SK-N-SH treated with all-trans-retinoic acid at 6 μM for 48 hours (cell line): Measurements from ENCODE around the gene PLA2G15.
A peak's percentile ranks its signal among the peaks of the same experiment; 100 is the strongest.

Experiments
- ATAC-seq: fragments of 200-7000 bp; cut with Tn5 transposase; 3 replicates; pipeline ENCODE4 v1.9.1; 2020; ENCODE audit warnings: mild to moderate bottlenecking, moderate library complexity
- BACH2 ChIP-seq: fragments of 250-450 bp; sonication (Bioruptor Pico); IDR thresholded peaks from 2 replicates; pipeline ENCODE4 v1.9.0; 2021; ENCODE audit warnings: mild to moderate bottlenecking, borderline replicate concordance
- CREB5 ChIP-seq: fragments of 250-450 bp; sonication (Bioruptor Pico); IDR thresholded peaks from 2 replicates; pipeline ENCODE4 v1.5.1; 2020; ENCODE audit warnings: low read depth, mild to moderate bottlenecking, moderate library complexity
- CSDC2 ChIP-seq: fragments of 250-450 bp; sonication (Bioruptor Pico); IDR thresholded peaks from 2 replicates; pipeline ENCODE4 v1.5.0; 2020; ENCODE audit warnings: mild to moderate bottlenecking, moderate library complexity
- CSRNP3 ChIP-seq: fragments of 250-450 bp; sonication (Bioruptor Pico); IDR thresholded peaks from 2 replicates; pipeline ENCODE4 v1.5.1; 2021; ENCODE audit warnings: mild to moderate bottlenecking, moderate library complexity
- ESRRG ChIP-seq: fragments of 250-450 bp; sonication (Bioruptor Pico); IDR thresholded peaks from 2 replicates; pipeline ENCODE4 v1.6.1; 2021; ENCODE audit warnings: mild to moderate bottlenecking
- GLIS3 ChIP-seq: fragments of 250-450 bp; sonication (Bioruptor Pico); IDR thresholded peaks from 2 replicates; pipeline ENCODE4 v1.5.0; 2020; ENCODE audit warnings: mild to moderate bottlenecking, moderate library complexity
- ISL1 ChIP-seq: fragments of 250-450 bp; sonication (Bioruptor Pico); IDR thresholded peaks from 2 replicates; pipeline ENCODE4 v2.1.2; 2022; ENCODE audit warnings: mild to moderate bottlenecking, moderate library complexity
- POU6F1 ChIP-seq: fragments of 250-450 bp; sonication (Bioruptor Pico); IDR thresholded peaks from 2 replicates; pipeline ENCODE4 v1.8.0; 2021; ENCODE audit warnings: low read depth, mild to moderate bottlenecking, moderate library complexity, borderline replicate concordance
- PPARA ChIP-seq: fragments of 250-450 bp; sonication (Bioruptor Pico); IDR thresholded peaks from 2 replicates; pipeline ENCODE4 v1.5.0; 2020; ENCODE audit warnings: mild to moderate bottlenecking, borderline replicate concordance
- SNAI2 ChIP-seq: fragments of 250-450 bp; sonication (Bioruptor Pico); IDR thresholded peaks from 2 replicates; pipeline ENCODE4 v1.5.0; 2020; ENCODE audit warnings: mild to moderate bottlenecking, moderate library complexity
- TOX ChIP-seq: fragments of 250-450 bp; sonication (Bioruptor Pico); IDR thresholded peaks from 2 replicates; pipeline ENCODE4 v1.8.0; 2021; ENCODE audit warnings: mild to moderate bottlenecking, moderate library complexity, borderline replicate concordance
- TSHZ2 ChIP-seq: fragments of 250-450 bp; sonication (Bioruptor Pico); IDR thresholded peaks from 2 replicates; pipeline ENCODE4 v1.5.0; 2020; ENCODE audit warnings: mild to moderate bottlenecking, moderate library complexity
- ZC3H10 ChIP-seq: fragments of 250-450 bp; sonication (Bioruptor Pico); IDR thresholded peaks from 2 replicates; pipeline ENCODE4 v1.5.1; 2021; ENCODE audit warnings: mild to moderate bottlenecking, moderate library complexity
- ZFP3 ChIP-seq: fragments of 250-450 bp; sonication (Bioruptor Pico); IDR thresholded peaks from 2 replicates; pipeline ENCODE4 v1.5.0; 2020; ENCODE audit warnings: mild to moderate bottlenecking, moderate library complexity
- ZFP30 ChIP-seq: fragments of 450-650 bp; formaldehyde crosslinking; IDR thresholded peaks from 2 replicates; pipeline ENCODE4 v1.5.0; 2022; ENCODE audit warnings: mild to moderate bottlenecking, moderate library complexity
- ZNF565 ChIP-seq: fragments of 450-650 bp; formaldehyde crosslinking; conservative IDR thresholded peaks from 2 replicates; pipeline ENCODE4 v1.5.0; 2020; ENCODE audit warnings: low read depth, mild to moderate bottlenecking, moderate library complexity
- ZNF70 ChIP-seq: fragments of 450-650 bp; formaldehyde crosslinking; IDR thresholded peaks from 2 replicates; pipeline ENCODE4 v1.5.0; 2020; ENCODE audit warnings: mild to moderate bottlenecking, moderate library complexity
- ZNF8 ChIP-seq: fragments of 450-650 bp; formaldehyde crosslinking; IDR thresholded peaks from 2 replicates; pipeline ENCODE4 v1.5.0; 2020; ENCODE audit warnings: mild to moderate bottlenecking, moderate library complexity
- TF ChIP-seq, protein P1 (sequence below): fragments of 250-450 bp; sonication (Bioruptor Pico); IDR thresholded peaks from 2 replicates; pipeline ENCODE4 v1.8.0; 2020; ENCODE audit warnings: mild to moderate bottlenecking, moderate library complexity, borderline replicate concordance

PLA2G15 gene

DNA sequence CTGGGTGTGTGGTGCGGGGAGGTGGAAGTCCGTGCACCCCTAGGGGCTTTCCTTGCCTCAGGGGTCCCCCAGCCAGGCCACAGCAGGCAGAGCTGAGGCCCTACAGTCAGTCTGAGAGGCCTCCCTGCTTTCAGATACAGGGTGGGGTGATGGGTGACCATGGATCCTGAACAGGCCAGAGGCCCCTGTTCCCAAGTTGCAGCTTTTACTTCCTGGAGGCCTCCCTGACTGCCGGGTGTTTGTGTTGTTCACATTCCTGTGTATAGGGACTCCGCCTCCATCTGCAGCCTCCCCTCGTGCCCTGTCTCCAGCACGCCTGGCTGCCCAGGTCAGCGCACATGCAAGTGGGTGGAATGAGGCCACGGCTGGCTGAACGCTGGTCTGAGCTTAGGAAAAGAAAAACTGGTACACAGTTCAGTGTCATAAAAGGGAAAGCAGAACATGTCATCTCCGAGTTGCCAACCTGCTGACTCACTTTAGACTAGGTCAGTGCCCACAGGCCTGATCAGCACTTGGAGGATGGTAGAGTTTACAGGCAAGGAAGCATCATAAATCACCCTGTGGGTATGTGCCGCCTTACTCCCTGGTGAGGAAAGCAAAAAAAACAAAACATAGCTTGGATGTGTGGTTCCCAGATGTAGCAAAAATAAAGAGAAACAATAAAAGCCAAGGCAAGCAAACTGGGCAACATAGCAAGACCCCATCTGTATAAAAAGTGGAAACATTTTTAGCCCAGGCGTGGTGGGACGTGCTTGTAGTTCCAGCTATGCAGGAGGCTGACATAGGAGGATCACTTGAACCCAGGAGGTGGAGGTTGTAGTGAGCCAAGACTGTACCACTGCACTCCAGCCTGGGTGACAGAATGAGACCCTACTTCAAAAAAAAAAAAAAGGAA lies 13.0 kb downstream of the PLA2G15 start:
- TF ChIP-seq BACH2 (no peak), ZFP30 (CRISPR knock-in tag) (no peak), ZC3H10 (CRISPR knock-in tag) (no peak), ZNF70 (CRISPR knock-in tag) (no peak), ZNF565 (CRISPR knock-in tag) (no peak)
- peak; percentile 67 for ATAC-seq

DNA sequence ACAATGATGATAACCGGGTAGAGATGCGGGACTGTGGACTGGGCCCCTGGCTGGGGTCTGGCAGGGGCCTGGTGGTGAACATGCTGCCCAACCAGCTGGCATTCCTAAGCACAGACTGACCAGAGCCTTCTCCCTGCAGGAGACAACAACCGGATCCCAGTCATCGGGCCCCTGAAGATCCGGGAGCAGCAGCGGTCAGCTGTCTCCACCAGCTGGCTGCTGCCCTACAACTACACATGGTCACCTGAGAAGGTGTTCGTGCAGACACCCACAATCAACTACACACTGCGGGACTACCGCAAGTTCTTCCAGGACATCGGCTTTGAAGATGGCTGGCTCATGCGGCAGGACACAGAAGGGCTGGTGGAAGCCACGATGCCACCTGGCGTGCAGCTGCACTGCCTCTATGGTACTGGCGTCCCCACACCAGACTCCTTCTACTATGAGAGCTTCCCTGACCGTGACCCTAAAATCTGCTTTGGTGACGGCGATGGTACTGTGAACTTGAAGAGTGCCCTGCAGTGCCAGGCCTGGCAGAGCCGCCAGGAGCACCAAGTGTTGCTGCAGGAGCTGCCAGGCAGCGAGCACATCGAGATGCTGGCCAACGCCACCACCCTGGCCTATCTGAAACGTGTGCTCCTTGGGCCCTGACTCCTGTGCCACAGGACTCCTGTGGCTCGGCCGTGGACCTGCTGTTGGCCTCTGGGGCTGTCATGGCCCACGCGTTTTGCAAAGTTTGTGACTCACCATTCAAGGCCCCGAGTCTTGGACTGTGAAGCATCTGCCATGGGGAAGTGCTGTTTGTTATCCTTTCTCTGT lies 14.0 kb downstream of the PLA2G15 start:
- ATAC-seq = no peak
- TF ChIP-seq TSHZ2 (CRISPR knock-in tag) = no peak
- TF ChIP-seq TOX (CRISPR knock-in tag) = no peak
- no peak for TF ChIP-seq POU6F1 (CRISPR knock-in tag)
- no peak for TF ChIP-seq GLIS3 (CRISPR knock-in tag)
- TF ChIP-seq ISL1 (CRISPR knock-in tag) = no peak
- no peak for TF ChIP-seq ZNF8 (CRISPR knock-in tag)
- TF ChIP-seq ZC3H10 (CRISPR knock-in tag) = no peak
- no peak for TF ChIP-seq ZFP3
- no peak for TF ChIP-seq ZFP30 (CRISPR knock-in tag)
- no peak for TF ChIP-seq BACH2
- TF ChIP-seq SNAI2 (CRISPR knock-in tag) = no peak
- TF ChIP-seq, protein P1, sequence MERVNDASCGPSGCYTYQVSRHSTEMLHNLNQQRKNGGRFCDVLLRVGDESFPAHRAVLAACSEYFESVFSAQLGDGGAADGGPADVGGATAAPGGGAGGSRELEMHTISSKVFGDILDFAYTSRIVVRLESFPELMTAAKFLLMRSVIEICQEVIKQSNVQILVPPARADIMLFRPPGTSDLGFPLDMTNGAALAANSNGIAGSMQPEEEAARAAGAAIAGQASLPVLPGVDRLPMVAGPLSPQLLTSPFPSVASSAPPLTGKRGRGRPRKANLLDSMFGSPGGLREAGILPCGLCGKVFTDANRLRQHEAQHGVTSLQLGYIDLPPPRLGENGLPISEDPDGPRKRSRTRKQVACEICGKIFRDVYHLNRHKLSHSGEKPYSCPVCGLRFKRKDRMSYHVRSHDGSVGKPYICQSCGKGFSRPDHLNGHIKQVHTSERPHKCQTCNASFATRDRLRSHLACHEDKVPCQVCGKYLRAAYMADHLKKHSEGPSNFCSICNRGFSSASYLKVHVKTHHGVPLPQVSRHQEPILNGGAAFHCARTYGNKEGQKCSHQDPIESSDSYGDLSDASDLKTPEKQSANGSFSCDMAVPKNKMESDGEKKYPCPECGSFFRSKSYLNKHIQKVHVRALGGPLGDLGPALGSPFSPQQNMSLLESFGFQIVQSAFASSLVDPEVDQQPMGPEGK = no peak
- TF ChIP-seq CREB5 (CRISPR knock-in tag) = no peak
- TF ChIP-seq ESRRG (CRISPR knock-in tag) = no peak
- TF ChIP-seq CSRNP3 (CRISPR knock-in tag) = no peak
- TF ChIP-seq CSDC2 (CRISPR knock-in tag) = no peak
- TF ChIP-seq, all 23 proteins: peak for 0

GRCh38 chr16:68263559-68264127 lies 18.5 kb downstream of the PLA2G15 start:
- ATAC-seq = no peak; the same call in 2 of the 3 replicates
- TF ChIP-seq PPARA (CRISPR knock-in tag) = no peak
- TF ChIP-seq, protein P1 = peak; percentile 39; the same call in 1 of the 2 replicates
